Inferior parietal cortex (tissue), 1 donor: Measurements from ENCODE around the gene NPFFR1.
"Not testable (repeated sequence)": the region's sequence is repeated elsewhere in the genome, so short reads cannot be mapped to it uniquely, and the experiment has no call there.

ENCODE experiments used
- DNase-seq: peaks from one replicate; pipeline ENCODE4 v3.0.0-alpha.2; 2016; ENCODE audit errors: extremely low spot score

Gene NPFFR1

DNA sequence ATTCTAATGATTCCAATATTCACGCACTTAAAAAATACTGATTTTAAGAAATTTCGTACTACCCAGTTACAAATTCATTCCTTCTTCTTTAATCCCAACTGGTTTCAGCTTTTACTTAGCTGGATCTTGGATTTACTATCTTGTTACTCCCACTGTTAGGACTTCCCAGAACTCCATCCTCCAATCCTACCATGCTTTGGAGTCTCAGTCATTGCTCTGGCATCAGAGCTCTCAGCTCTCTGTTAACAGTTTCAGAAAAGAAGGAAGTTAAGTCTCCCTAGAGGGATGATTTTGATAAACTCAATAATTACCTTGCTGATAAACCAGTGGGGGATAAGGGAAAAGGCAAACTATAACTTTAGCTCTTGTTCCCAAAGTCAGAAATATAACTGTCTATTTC, 60.1 kb downstream of the NPFFR1 start:
- no peak for DNase-seq

- DNase-seq: not testable (repeated sequence)
Observed at GRCh38 chr10:70222811-70223447, 60.9 kb downstream of the NPFFR1 start.

- no peak for DNase-seq
Observed at GRCh38 chr10:70222340-70222794, 61.4 kb downstream of the NPFFR1 start.

GRCh38 chr10:70221030-70221429, 62.8 kb downstream of the NPFFR1 start:
- DNase-seq: no peak

DNA sequence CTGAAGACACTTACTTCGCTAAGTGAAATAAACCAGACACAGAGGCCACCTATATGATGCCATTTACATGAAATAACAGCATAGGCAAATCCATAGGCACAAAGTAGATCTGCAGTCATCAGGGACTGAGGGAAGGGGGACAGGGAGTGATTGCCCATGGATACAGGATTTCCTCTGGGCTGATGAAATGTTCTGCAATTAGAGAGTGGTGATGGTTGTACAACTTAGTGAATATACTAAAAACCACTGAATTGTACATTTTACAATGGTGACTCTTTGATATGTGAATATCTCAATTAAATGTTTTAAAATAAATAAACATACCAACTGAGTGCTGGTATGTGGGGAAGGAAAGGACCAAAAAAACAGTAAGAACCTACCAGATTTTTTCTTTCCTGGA, 70.9 kb downstream of the NPFFR1 start:
- DNase-seq: no peak

GRCh38 chr10:70212277-70212676, 71.5 kb downstream of the NPFFR1 start:
- no peak for DNase-seq

GRCh38 chr10:70206762-70207161, 77.0 kb downstream of the NPFFR1 start:
- DNase-seq: no peak

- no peak for DNase-seq
Observed at GRCh38 chr10:70201105-70201504, 82.7 kb downstream of the NPFFR1 start.

- DNase-seq: no peak
Observed at GRCh38 chr10:70198696-70199466, 84.9 kb downstream of the NPFFR1 start.
